HEK293 (cell line): ENCODE results near the gene SBNO2.

Experiments used
- CTCF ChIP-seq: fragments of 450-650 bp; formaldehyde crosslinking; IDR thresholded peaks from 2 replicates; pipeline ENCODE4 v1.5.1; 2016; ENCODE audit warnings: missing biosample characterization, missing genetic modification characterization
- KLF16 ChIP-seq: fragments of 450-650 bp; formaldehyde crosslinking; IDR thresholded peaks from 2 replicates; pipeline ENCODE4 v1.5.1; 2017; ENCODE audit warnings: missing biosample characterization, missing genetic modification characterization
- PBX3 ChIP-seq: sonication (generic); formaldehyde crosslinking; IDR thresholded peaks from 2 replicates; pipeline ENCODE4 v1.8.1; 2022; ENCODE audit warnings: mild to moderate bottlenecking, moderate library complexity, missing genetic modification reagents
- SP7 ChIP-seq: fragments of 450-650 bp; formaldehyde crosslinking; IDR thresholded peaks from 2 replicates; pipeline ENCODE4 v1.5.1; 2016; ENCODE audit warnings: missing biosample characterization, missing genetic modification characterization
- ZFHX2 ChIP-seq: fragments of 450-650 bp; formaldehyde crosslinking; conservative IDR thresholded peaks from 2 replicates; pipeline ENCODE4 v1.5.1; 2016; ENCODE audit warnings: missing biosample characterization, missing genetic modification characterization
- ZNF311 ChIP-seq: fragments of 450-650 bp; formaldehyde crosslinking; IDR thresholded peaks from 2 replicates; pipeline ENCODE4 v1.5.1; 2017; ENCODE audit warnings: missing biosample characterization, missing genetic modification characterization, borderline replicate concordance
- ZNF529 ChIP-seq: fragments of 450-650 bp; formaldehyde crosslinking; IDR thresholded peaks from 2 replicates; pipeline ENCODE4 v1.5.1; 2017; ENCODE audit warnings: missing genetic modification characterization, missing biosample characterization; ENCODE audit not compliant: insufficient replicate concordance
- ZNF571 ChIP-seq: fragments of 450-650 bp; formaldehyde crosslinking; IDR thresholded peaks from 2 replicates; pipeline ENCODE4 v1.5.0; 2017; ENCODE audit warnings: missing biosample characterization, missing genetic modification characterization
- ZNF585B ChIP-seq: fragments of 450-650 bp; formaldehyde crosslinking; IDR thresholded peaks from 2 replicates; pipeline ENCODE4 v1.5.1; 2016; ENCODE audit warnings: missing biosample characterization, missing genetic modification characterization
- ZNF624 ChIP-seq: fragments of 450-650 bp; formaldehyde crosslinking; IDR thresholded peaks from 2 replicates; pipeline ENCODE4 v1.5.1; 2017; ENCODE audit warnings: missing biosample characterization, missing genetic modification characterization
- ZNF768 ChIP-seq: fragments of 450-650 bp; formaldehyde crosslinking; IDR thresholded peaks from 2 replicates; pipeline ENCODE4 v1.5.1; 2018; ENCODE audit warnings: missing biosample characterization, mild to moderate bottlenecking, missing genetic modification characterization
- ZNF777 ChIP-seq: fragments of 450-650 bp; formaldehyde crosslinking; IDR thresholded peaks from 2 replicates; pipeline ENCODE4 v1.5.1; 2017; ENCODE audit warnings: missing biosample characterization, missing genetic modification characterization, borderline replicate concordance
- ZSCAN30 ChIP-seq: fragments of 450-650 bp; IDR thresholded peaks from 2 replicates; pipeline ENCODE4 v1.5.1; 2018; ENCODE audit warnings: missing biosample characterization, mild to moderate bottlenecking, missing genetic modification characterization, moderate library complexity

GRCh38 chr19:1149259-1150045 is 24.6 kb downstream of the SBNO2 start:
- TF ChIP-seq ZNF571 (tag by site-specific recombination) (no peak), ZSCAN30 (no peak), PBX3 (CRISPR knock-in tag) (no peak), CTCF (tag by site-specific recombination) (no peak), ZNF768 (no peak), ZNF529 (no peak), ZNF777 (tag by site-specific recombination) (no peak), ZNF585B (tag by site-specific recombination) (no peak), ZFHX2 (tag by site-specific recombination) (no peak), ZNF624 (tag by site-specific recombination) (no peak), KLF16 (tag by site-specific recombination) (no peak), ZNF311 (no peak), SP7 (tag by site-specific recombination) (no peak)
